ENCODE measurements around the gene RAPGEF4. TPM values are rescaled to one million over a fixed set of nuclear protein-coding genes. Genes with fewer than 3 reads are reported as not detected.

Gene RAPGEF4
- total and polyA plus RNA-seq, 2 donors (not counting 1 experiment from before 2014, with no cell fraction given), result 0.22 to 0.30 TPM

GRCh38 chr2:172893671-172894070 lies 158.0 kb downstream of the RAPGEF4 start:
- no peak overlapping the region for H3K9ac ChIP-seq (ENCODE audit: low read length)
- TF ChIP-seq CTCF (IDR thresholded peaks at IDR 0.05), result no peak
- TF ChIP-seq EZH2 (IDR thresholded peaks at IDR 0.05; ENCODE audit: borderline replicate concordance, insufficient read depth, low read depth, low read length, poor library complexity, severe bottlenecking), result no peak
- WGBS (ENCODE audit: insufficient coverage), result 88% methylated on average over 1 of the region's 2 CpGs
- no peaks in the 10 kb centered on the region for H4K20me1 ChIP-seq (ENCODE audit: control insufficient read depth, insufficient read depth, low read length, poor library complexity, severe bottlenecking)
- CTCF ChIA-PET, result no interaction called here
- H2AFZ ChIP-seq (ENCODE audit: insufficient read depth, low read depth, low read length, poor library complexity, severe bottlenecking), result no peak overlapping the region
- H3K4me1 ChIP-seq (ENCODE audit: control insufficient read depth in 2 of 2, insufficient read depth in 2 of 2, low read length in 2 of 2), result no peaks in the 10 kb centered on the region
- no peaks in the 10 kb centered on the region for H3K79me2 ChIP-seq (ENCODE audit: control insufficient read depth, insufficient read depth, low read length)
- H3K36me3 ChIP-seq (replicated peaks in 1 of 2; ENCODE audit: control extremely low read depth in 1 of 2, control insufficient read depth in 1 of 2, extremely low read depth in 1 of 2, insufficient read depth in 2 of 2, low read length in 1 of 2), result no peaks in the 10 kb centered on the region
- Mint-ChIP-seq H3K27ac (no peak overlapping the region), H3K27me3 (peaks cover 41% of the 10 kb centered on the region), H3K4me3 (no peak overlapping the region), H3K9me3 (ENCODE audit: insufficient read depth) (no peaks in the 10 kb centered on the region), H3K4me1 (no peaks in the 10 kb centered on the region)
- no peak for DNase-seq
- H3K27me3 ChIP-seq (replicated peaks in 1 of 4; ENCODE audit: control extremely low read depth in 1 of 4, control insufficient read depth in 3 of 4, insufficient read depth in 4 of 4, low read length in 3 of 4), result peaks cover 0 to 8% (median 0%) of the 10 kb centered on the region in 4 experiments
- no peak for ATAC-seq (ENCODE audit: low read depth)
- no peak overlapping the region for H3K4me2 ChIP-seq (replicated peaks; ENCODE audit: low read depth, low read length, poor library complexity, severe bottlenecking)
- intact Hi-C loops (cut with micrococcal nuclease), result no loop called here
- no peak overlapping the region for H3K27ac ChIP-seq (ENCODE audit: low read length in 2 of 2)
- no peak overlapping the region for H3K4me3 ChIP-seq (ENCODE audit: control extremely low read depth in 1 of 5, extremely low read depth in 1 of 5, insufficient read depth in 1 of 5, low read depth in 2 of 5, low read length in 4 of 5)
- H3K9me3 ChIP-seq (ENCODE audit: control extremely low read depth in 1 of 3, control insufficient read depth in 2 of 3, insufficient read depth in 1 of 3, low read length in 2 of 3), result no peaks in the 10 kb centered on the region
- POLR2A ChIA-PET, result no interaction called here

GRCh38 chr2:172894689-172895387 lies 159.2 kb downstream of the RAPGEF4 start:
- no peaks in the 10 kb centered on the region for H3K9me3 ChIP-seq (ENCODE audit: control extremely low read depth in 1 of 3, control insufficient read depth in 2 of 3, insufficient read depth in 1 of 3, low read length in 2 of 3)
- no peaks in the 10 kb centered on the region for H4K20me1 ChIP-seq (ENCODE audit: control insufficient read depth, insufficient read depth, low read length, poor library complexity, severe bottlenecking)
- H3K9ac ChIP-seq (ENCODE audit: low read length), result no peak overlapping the region
- H3K27ac Mint-ChIP-seq, result no peak overlapping the region
- no peak for TF ChIP-seq EZH2 (IDR thresholded peaks at IDR 0.05; ENCODE audit: borderline replicate concordance, insufficient read depth, low read depth, low read length, poor library complexity, severe bottlenecking)
- TF ChIP-seq CTCF (IDR thresholded peaks at IDR 0.05), result no peak
- H3K27me3 Mint-ChIP-seq, result peaks cover 48% of the 10 kb centered on the region
- POLR2A ChIA-PET, result no interaction called here
- H3K4me2 ChIP-seq (replicated peaks; ENCODE audit: low read depth, low read length, poor library complexity, severe bottlenecking), result no peak overlapping the region
- H2AFZ ChIP-seq (ENCODE audit: insufficient read depth, low read depth, low read length, poor library complexity, severe bottlenecking), result no peak overlapping the region
- CTCF ChIA-PET, result no interaction called here
- H3K9me3 Mint-ChIP-seq (ENCODE audit: insufficient read depth), result no peaks in the 10 kb centered on the region
- H3K4me3 ChIP-seq (ENCODE audit: control extremely low read depth in 1 of 5, extremely low read depth in 1 of 5, insufficient read depth in 1 of 5, low read depth in 2 of 5, low read length in 4 of 5), result no peak overlapping the region
- DNase-seq, result no peak
- H3K27ac ChIP-seq (ENCODE audit: low read length in 2 of 2), result no peak overlapping the region
- H3K27me3 ChIP-seq (replicated peaks in 1 of 4; ENCODE audit: control extremely low read depth in 1 of 4, control insufficient read depth in 3 of 4, insufficient read depth in 4 of 4, low read length in 3 of 4), result peaks cover 0 to 8% (median 0%) of the 10 kb centered on the region in 4 experiments
- H3K79me2 ChIP-seq (ENCODE audit: control insufficient read depth, insufficient read depth, low read length), result no peaks in the 10 kb centered on the region
- no peaks in the 10 kb centered on the region for H3K4me1 ChIP-seq (ENCODE audit: control insufficient read depth in 2 of 2, insufficient read depth in 2 of 2, low read length in 2 of 2)
- WGBS (ENCODE audit: insufficient coverage), result 100% methylated on average over 5 of the region's 7 CpGs
- no peaks in the 10 kb centered on the region for H3K4me1 Mint-ChIP-seq
- no peak overlapping the region for H3K4me3 Mint-ChIP-seq
- intact Hi-C loops (cut with micrococcal nuclease), result no loop called here
- H3K36me3 ChIP-seq (replicated peaks in 1 of 2; ENCODE audit: control extremely low read depth in 1 of 2, control insufficient read depth in 1 of 2, extremely low read depth in 1 of 2, insufficient read depth in 2 of 2, low read length in 1 of 2), result no peaks in the 10 kb centered on the region
- ATAC-seq (ENCODE audit: low read depth), result no peak

Measured in B cell (primary cell).